H1 (cell line): ENCODE data around the gene UBALD1.

Source experiments
- BACH1 ChIP-seq: IDR thresholded peaks from 2 replicates; pipeline ENCODE4 v1.6.1; 2012; ENCODE audit warnings: low read length, improper control_type of control experiment
- CTCF ChIP-seq, 3 experiments: IDR thresholded peaks; 1 replicate in 2 of 3; 2 replicates in 1 of 3; pipeline versions ENCODE4 v1.5.1 to v1.6.1; 2011; ENCODE audit warnings: low read length in 3 of 3, mild to moderate bottlenecking in 3 of 3, inconsistent platforms in 2 of 3, low read depth in 1 of 3, moderate library complexity in 1 of 3; ENCODE audit not compliant: insufficient read depth in 1 of 3; ENCODE audit errors: control extremely low read depth in 1 of 3
- EGR1 ChIP-seq: IDR thresholded peaks from 2 replicates; pipeline ENCODE4 v1.6.1; 2011; ENCODE audit warnings: low read depth, low read length, borderline replicate concordance
- EZH2 ChIP-seq: fragments of 200-600 bp; sonication (generic); IDR thresholded peaks from 2 replicates; pipeline ENCODE4 v1.7.1; 2012; ENCODE audit warnings: low read depth, mild to moderate bottlenecking, moderate library complexity, low read length, inconsistent platforms; ENCODE audit not compliant: severe bottlenecking
- MAX ChIP-seq: IDR thresholded peaks from 2 replicates; pipeline ENCODE4 v1.6.1; 2012; ENCODE audit warnings: inconsistent platforms
- NRF1 ChIP-seq: IDR thresholded peaks from 2 replicates; pipeline ENCODE4 v1.6.1; 2011; ENCODE audit warnings: mild to moderate bottlenecking, low read depth, low read length, improper control_type of control experiment
- PHF8 ChIP-seq: fragments of 200-600 bp; sonication (generic); conservative IDR thresholded peaks from 2 replicates; pipeline ENCODE4 v1.7.1; 2012; ENCODE audit warnings: low read depth, mild to moderate bottlenecking, inconsistent platforms, low read length, moderate library complexity
- SIN3A ChIP-seq, 2 experiments: IDR thresholded peaks in 1 of 2; conservative IDR thresholded peaks in 1 of 2; 2 replicates each; pipeline ENCODE4 v1.6.1; 2011 to 2012; ENCODE audit warnings: low read length in 2 of 2, improper control_type of control experiment in 1 of 2, low read depth in 1 of 2, mild to moderate bottlenecking in 1 of 2
- TAF1 ChIP-seq: IDR thresholded peaks from 2 replicates; pipeline ENCODE4 v1.6.1; 2011; ENCODE audit warnings: mild to moderate bottlenecking, low read depth, low read length
- USF2 ChIP-seq: IDR thresholded peaks from 2 replicates; pipeline ENCODE4 v1.6.1; 2011; ENCODE audit warnings: low read length, improper control_type of control experiment
- ZNF274 ChIP-seq: IDR thresholded peaks from 2 replicates; pipeline ENCODE4 v1.7.0; 2012; ENCODE audit warnings: low read length, borderline replicate concordance; ENCODE audit errors: extremely low read depth

- TF ChIP-seq ZNF274 = no peak
- TF ChIP-seq CTCF (IDR thresholded peaks at IDR 0.05; ENCODE audit: control extremely low read depth in 1 of 3, insufficient read depth in 1 of 3, low read depth in 1 of 3, low read length in 3 of 3) = no peak
- no peak for TF ChIP-seq EZH2
- no peak for TF ChIP-seq BACH1
- TF ChIP-seq NRF1 = no peak
- no peak for TF ChIP-seq SIN3A (conservative IDR thresholded peaks at IDR 0.05 in 1 of 2, IDR thresholded peaks at IDR 0.05 in 1 of 2; ENCODE audit: low read depth in 1 of 2, low read length in 2 of 2)
- TF ChIP-seq EGR1 = no peak
- TF ChIP-seq TAF1 = no peak
- no peak for TF ChIP-seq PHF8
- TF ChIP-seq USF2 = no peak
- TF ChIP-seq MAX = no peak
These were observed 11.7 kb upstream of the UBALD1 start for GRCh38 chr16:4626396-4626795.
